Thyroid gland (tissue), 4 donors: Measurements from ENCODE around the gene SLC25A6. TPM values are rescaled to one million over a fixed set of nuclear protein-coding genes. Genes with fewer than 3 reads are reported as not detected.

ENCODE experiments used
- DNase-seq, 2 donors: peaks; one replicate each; pipeline ENCODE4 v3.0.0-alpha.2; 2019
- H3K27ac ChIP-seq, 3 donors: fragments of 200-600 bp; sonication (generic); 1 replicate in 2 of 3; 2 replicates in 1 of 3; pipeline ENCODE4 v1.5.1; 2016 to 2019; ENCODE audit warnings: mild to moderate bottlenecking in 1 of 3, moderate library complexity in 1 of 3
- H3K27me3 ChIP-seq: fragments of 200-600 bp; sonication (generic); one replicate; pipeline ENCODE4 v1.5.1; 2019
- H3K36me3 ChIP-seq, 2 donors: fragments of 200-600 bp; sonication (generic); one replicate each; pipeline ENCODE4 v1.5.1; 2016 to 2019
- H3K4me1 ChIP-seq, 2 donors: fragments of 200-600 bp; sonication (generic); one replicate each; pipeline ENCODE4 v1.5.1; 2017 to 2019
- H3K4me3 ChIP-seq, 3 donors: fragments of 200-600 bp; sonication (generic); replicated peaks in 1 of 3; 1 replicate in 2 of 3; 2 replicates in 1 of 3; pipeline ENCODE4 v1.5.1; 2016; ENCODE audit warnings: mild to moderate bottlenecking in 1 of 3
- H3K9me3 ChIP-seq: fragments of 200-600 bp; sonication (generic); one replicate; pipeline ENCODE4 v1.5.1; 2017
- CTCF ChIP-seq, 6 experiments: fragments of 200-600 bp in 3 of 6; fragments of 450-650 bp in 3 of 6; sonication (generic) in 3 of 6; IDR thresholded peaks; one replicate each; pipeline ENCODE4 v1.5.1; 2016 to 2019; ENCODE audit warnings: antibody characterized with exemption in 6 of 6, mild to moderate bottlenecking in 2 of 6, inconsistent platforms in 1 of 6, moderate library complexity in 1 of 6
- POLR2A ChIP-seq, 2 donors: fragments of 450-650 bp; IDR thresholded peaks; one replicate each; pipeline ENCODE4 v1.6.1; 2017; ENCODE audit warnings: antibody characterized with exemption in 2 of 2, mild to moderate bottlenecking in 2 of 2, moderate library complexity in 1 of 2
- WGBS, 2 donors: methylation state at CpG; one replicate each; pipeline ENCODE4 v1.1.5; 2017; 5-methylcytosine and 5-hydroxymethylcytosine counted together
- intact Hi-C: fragments of 100-400 bp; cut with DNase I; formaldehyde crosslinking; loops from one replicate; pipeline ENCODE4 v1.15.1; 2023
- total RNA-seq, 4 donors: library from RNA; depleted of rRNA; stranded (reverse); fragments of >200 nt; gene quantifications; one replicate each; pipeline ENCODE4 v1.2.3, GENCODE V29; 2016

SLC25A6 gene
- total RNA-seq, 4 donors from 2014 or later = 219 to 397 (median 320) TPM

DNA sequence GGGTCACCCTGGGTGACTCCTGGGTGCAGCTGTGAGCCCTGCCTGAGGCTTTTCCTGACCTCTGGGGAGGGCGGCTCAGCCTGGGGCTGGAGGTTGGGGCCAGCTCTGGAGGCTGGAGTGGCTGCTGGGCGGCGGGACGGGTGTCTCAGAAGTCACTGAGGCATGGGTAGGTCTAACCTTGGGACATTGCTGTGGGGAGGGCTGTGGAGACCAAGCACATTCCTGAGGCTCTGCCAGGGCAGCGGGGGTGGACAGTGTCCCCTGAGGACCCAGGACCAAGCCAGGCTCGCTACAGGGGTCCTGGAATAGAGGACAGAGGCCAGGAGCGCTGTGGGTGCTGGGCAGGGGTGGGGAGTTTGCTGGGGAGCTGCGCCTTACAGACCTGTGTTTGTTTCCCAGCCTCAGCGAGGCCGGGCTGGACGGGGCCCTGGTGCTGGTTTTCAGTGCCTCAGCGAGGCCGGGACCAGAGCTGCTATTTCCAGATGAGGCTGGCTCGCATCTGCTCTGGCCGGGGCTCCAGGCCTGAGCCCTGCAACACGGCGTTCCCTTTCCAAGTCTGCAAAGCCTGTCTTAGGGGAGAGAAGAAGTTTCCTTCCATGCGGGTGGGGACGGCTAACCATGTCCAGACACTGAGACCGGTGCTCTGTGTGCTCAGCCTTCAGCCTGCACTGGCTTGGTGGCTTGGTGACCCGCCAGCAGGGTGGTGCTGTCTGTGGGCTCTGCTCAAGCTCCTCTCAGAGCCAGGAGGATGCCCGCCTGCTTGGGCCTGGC is 3.0 kb upstream of the SLC25A6 start:
- intact Hi-C loops = loop anchor here (5.0 to 10.0 kb wide), 2 partner anchors 57 to 200 kb away; partner anchors contain the start of genes AKAP17A and ASMTL
- Histone ChIP-seq H3K27ac (peak overlapping the region; percentile 18 to 99 (median 51)), H3K9me3 (no peaks in the 10 kb centered on the region), H3K4me1 (peaks cover 29 to 30% of the 10 kb centered on the region in 2 donors), H3K27me3 (no peaks in the 10 kb centered on the region), H3K36me3 (peaks cover 5 to 8% of the 10 kb centered on the region in 2 donors), H3K4me3 (no peak overlapping the region)
- DNase-seq = peak; percentile 84 to 87
- 49 to 72% methylated on average over 7 to 14 of the region's 22 CpGs for WGBS, 2 donors
- TF ChIP-seq POLR2A (IDR thresholded peaks at IDR 0.05) = no peak
- TF ChIP-seq CTCF (IDR thresholded peaks at IDR 0.05) = no peak

- H3K9me3 ChIP-seq = no peaks in the 10 kb centered on the region
- H3K27ac ChIP-seq = peak overlapping the region; percentile 18 to 99 (median 51)
- no peak for TF ChIP-seq POLR2A (IDR thresholded peaks at IDR 0.05)
- no peak for TF ChIP-seq CTCF (IDR thresholded peaks at IDR 0.05)
- no peak for DNase-seq
- peaks cover 31 to 33% of the 10 kb centered on the region in 2 donors for H3K4me1 ChIP-seq
- 56 to 71% methylated on average over 16 of the region's 16 CpGs for WGBS, 2 donors
- H3K36me3 ChIP-seq = peaks cover 14 to 17% of the 10 kb centered on the region in 2 donors
- intact Hi-C loops = loop anchor here (10.0 kb wide), 1 partner anchor 201 kb away; the partner anchor contains the start of gene AKAP17A
- no peak overlapping the region for H3K4me3 ChIP-seq
- no peaks in the 10 kb centered on the region for H3K27me3 ChIP-seq
Observed at GRCh38 chrX:1393871-1394615, 2.1 kb upstream of the SLC25A6 start.

DNA sequence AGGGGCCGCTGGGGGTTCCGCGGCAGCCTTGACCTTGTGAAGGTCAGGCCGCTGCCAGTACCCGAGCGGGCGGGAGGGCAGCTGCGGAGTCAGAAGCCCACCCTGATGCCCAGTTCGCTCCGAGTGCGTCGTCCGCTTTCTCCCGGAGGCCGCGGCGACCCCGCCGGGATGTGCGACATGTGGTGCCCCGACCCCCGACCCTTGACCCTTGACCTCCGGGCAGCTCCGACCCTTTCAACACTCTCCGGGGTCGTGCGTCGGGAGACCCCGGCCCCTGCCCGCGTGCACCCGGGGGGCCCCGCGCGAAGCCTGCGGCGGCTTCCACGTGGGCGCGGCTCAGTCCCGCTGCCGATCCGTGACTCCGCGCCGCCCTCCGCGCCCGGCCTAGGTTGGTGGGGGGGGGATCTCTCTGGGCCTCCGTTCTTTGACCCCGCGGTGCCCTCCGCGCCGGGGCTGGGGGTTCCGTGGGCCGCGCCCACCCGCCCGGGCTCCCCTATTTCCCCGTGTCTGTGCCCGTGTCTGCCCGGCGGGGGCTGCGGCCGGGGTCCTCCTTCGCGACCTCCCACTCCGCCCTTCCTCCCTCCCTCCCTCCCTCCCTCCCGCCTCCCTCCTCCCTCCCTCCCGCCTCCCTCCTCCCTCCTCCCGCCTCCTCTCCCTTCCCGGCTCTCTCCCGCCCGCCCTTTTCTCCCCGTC is 609 bp upstream of the SLC25A6 start:
- Histone ChIP-seq H3K27ac (peak overlapping the region; percentile 95 to 99 (median 98)), H3K36me3 (peaks cover 29 to 32% of the 10 kb centered on the region in 2 donors), H3K27me3 (no peaks in the 10 kb centered on the region), H3K9me3 (no peaks in the 10 kb centered on the region), H3K4me3 (peak overlapping the region; percentile 27 to 95 (median 94)), H3K4me1 (peaks cover 33 to 39% of the 10 kb centered on the region in 2 donors)
- intact Hi-C loops = loop anchor here (10.0 kb wide), 1 partner anchor 202 kb away; the partner anchor contains the start of gene AKAP17A
- 0% methylated on average over 2 to 5 of the region's 76 CpGs for WGBS, 2 donors
- TF ChIP-seq CTCF (IDR thresholded peaks at IDR 0.05) (no peak), POLR2A (IDR thresholded peaks at IDR 0.05) (peak; percentile 25 to 30)
- peak; percentile 75 to 80 for DNase-seq

- DNase-seq = no peak
- Histone ChIP-seq H3K4me1 (peaks cover 33 to 39% of the 10 kb centered on the region in 2 donors), H3K4me3 (peak overlapping the region; percentile 90 to 98 (median 97)), H3K9me3 (no peaks in the 10 kb centered on the region), H3K36me3 (peaks cover 41 to 44% of the 10 kb centered on the region in 2 donors), H3K27me3 (no peaks in the 10 kb centered on the region), H3K27ac (peak overlapping the region; percentile 84 to 98 (median 92))
- intact Hi-C loops = loop anchor here (10.0 kb wide), 1 partner anchor 203 kb away; the partner anchor contains the start of gene AKAP17A
- TF ChIP-seq CTCF (IDR thresholded peaks at IDR 0.05) = no peak
- no peak for TF ChIP-seq POLR2A (IDR thresholded peaks at IDR 0.05)
- WGBS, 2 donors = 0% methylated on average over 3 of the region's 19 CpGs; no CpG with 5 or more reads in 1 of the 2 donors
Observed at GRCh38 chrX:1391370-1391706, 575 bp downstream of the SLC25A6 start.
